Measurements from ENCODE around the gene RTP5.

DNA sequence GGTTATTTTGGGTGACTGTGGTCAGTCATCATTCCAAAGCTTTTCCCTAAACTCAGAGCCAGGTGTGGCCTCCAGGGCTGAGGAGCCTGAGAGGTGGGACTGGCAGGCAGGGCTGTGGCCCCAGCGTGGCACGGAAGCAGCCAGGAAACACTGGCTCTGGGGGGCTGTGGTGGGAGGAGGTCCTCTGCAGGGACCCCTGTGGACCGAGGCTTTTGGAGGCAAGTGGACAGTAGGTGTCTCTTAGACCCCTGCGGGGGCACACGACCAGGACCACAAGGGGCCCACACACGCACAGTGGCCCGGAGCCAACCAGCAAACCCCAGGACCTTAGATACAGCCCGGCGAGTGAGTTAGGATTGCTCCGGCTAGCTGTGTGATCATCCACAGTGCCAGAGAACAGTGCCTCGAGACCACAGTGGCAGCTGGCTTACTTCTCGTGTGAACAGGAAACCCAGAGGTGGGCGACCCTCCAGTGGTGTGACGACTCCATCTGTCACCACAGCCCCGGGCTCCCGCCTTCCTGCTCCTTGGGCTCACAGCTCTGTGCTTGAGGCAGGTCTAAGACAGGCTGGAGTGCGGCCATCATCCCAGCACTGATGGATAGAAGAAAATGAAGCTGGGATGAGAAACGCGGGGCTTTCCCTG lies 1.6 kb upstream of the RTP5 start:
- TF ChIP-seq POLR2AphosphoS5 (IDR thresholded peaks at IDR 0.05; ENCODE audit: borderline replicate concordance, low read depth, low read length) (no peak), EZH2 (IDR thresholded peaks at IDR 0.05) (no peak)

Measured in SK-N-MC (cell line).